Measurements from ENCODE around the gene PPT2. TPM values are rescaled to one million over a fixed set of nuclear protein-coding genes. Genes with fewer than 3 reads are reported as not detected.

Gene PPT2
- polyA plus RNA-seq, 1 donor from 2014 or later = 330 TPM

DNA sequence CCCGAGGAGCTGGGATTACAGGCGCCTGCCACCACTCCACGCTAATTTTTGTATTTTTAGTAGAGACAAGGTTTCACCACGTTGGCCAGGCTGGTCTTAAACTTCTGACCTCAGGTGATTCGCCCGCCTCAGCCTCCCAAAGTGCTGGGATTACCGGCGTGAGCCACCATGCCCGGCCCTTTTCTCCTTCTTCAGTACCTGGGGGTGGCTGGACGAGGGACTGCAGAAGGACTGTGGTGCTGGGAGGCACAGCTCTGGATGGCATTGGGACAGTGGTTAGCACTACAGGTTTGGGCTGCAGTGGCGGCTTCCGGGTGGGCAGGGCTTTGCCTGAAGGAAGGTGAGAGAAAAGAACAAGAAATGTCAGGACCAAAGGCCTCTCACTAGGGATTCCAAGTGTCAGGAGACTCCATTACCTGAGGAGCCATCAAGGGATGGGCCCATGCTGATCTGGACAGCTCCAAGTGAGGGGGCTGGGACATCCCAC, 33.3 kb upstream of the PPT2 start:
- H3K79me2 ChIP-seq (replicated peaks; ENCODE audit: insufficient read depth, low read length) = no peaks in the 10 kb centered on the region
- H3K4me2 ChIP-seq (ENCODE audit: low read length) = no peak overlapping the region
- no peak overlapping the region for H3K4me3 ChIP-seq (ENCODE audit: low read length)

DNA sequence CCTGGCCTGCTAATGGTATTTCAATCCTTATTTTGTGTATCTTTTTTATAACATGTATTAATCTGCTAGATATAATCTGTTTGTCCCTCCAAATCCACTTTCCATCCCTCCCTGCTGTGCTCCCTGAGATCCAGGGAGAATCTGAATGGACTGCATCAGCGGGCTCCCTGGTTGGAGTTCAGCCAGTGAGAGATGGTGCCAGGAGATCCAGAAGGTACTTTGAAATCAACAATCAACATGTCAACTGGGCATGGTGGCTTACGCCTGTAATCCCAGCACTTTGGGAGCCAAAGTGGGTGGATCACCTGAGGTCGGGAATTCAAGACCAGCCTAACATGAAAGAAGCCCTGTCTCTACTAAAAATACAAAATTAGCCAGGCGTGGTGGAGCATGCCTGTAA, 30.3 kb upstream of the PPT2 start:
- Histone ChIP-seq H3K9me3 (ENCODE audit: low read length) (no peaks in the 10 kb centered on the region), H3K79me2 (replicated peaks; ENCODE audit: insufficient read depth, low read length) (peaks cover 14% of the 10 kb centered on the region), H4K20me1 (ENCODE audit: insufficient read depth) (no peaks in the 10 kb centered on the region), H3K9me2 (ENCODE audit: insufficient read depth, low read length) (no peaks in the 10 kb centered on the region), H3K27ac (ENCODE audit: low read length) (no peak overlapping the region), H3F3A (ENCODE audit: insufficient read depth, low read length, poor library complexity, severe bottlenecking) (no peaks in the 10 kb centered on the region), H3K27me3 (ENCODE audit: insufficient read depth, low read depth, low read length) (no peaks in the 10 kb centered on the region), H3K36me3 (ENCODE audit: insufficient read depth, low read length) (no peaks in the 10 kb centered on the region), H3K4me3 (ENCODE audit: low read length) (no peak overlapping the region), H2AFZ (ENCODE audit: low read depth, low read length) (no peak overlapping the region), H3K9ac (ENCODE audit: low read length) (no peak overlapping the region), H3K4me2 (ENCODE audit: low read length) (no peak overlapping the region)
- TF ChIP-seq SMC3 (conservative IDR thresholded peaks at IDR 0.05; ENCODE audit: poor library complexity) (no peak), MXI1 (conservative IDR thresholded peaks at IDR 0.05; ENCODE audit: poor library complexity, severe bottlenecking) (no peak), EP300 (conservative IDR thresholded peaks at IDR 0.05; ENCODE audit: poor library complexity, severe bottlenecking) (no peak), RAD21 (conservative IDR thresholded peaks at IDR 0.05) (no peak)

More for the DNA sequence above, 33.3 kb upstream of the PPT2 start:
- no peaks in the 10 kb centered on the region for H4K20me1 ChIP-seq (ENCODE audit: insufficient read depth)
- TF ChIP-seq EZH2 (IDR thresholded peaks at IDR 0.05; ENCODE audit: borderline replicate concordance, insufficient read depth, low read length, poor library complexity, severe bottlenecking) = no peak
- no peak for TF ChIP-seq SMC3 (conservative IDR thresholded peaks at IDR 0.05; ENCODE audit: poor library complexity)
- TF ChIP-seq POLR2AphosphoS5 (IDR thresholded peaks at IDR 0.05) = no peak
- no peak for TF ChIP-seq RAD21 (conservative IDR thresholded peaks at IDR 0.05)
- no peak for TF ChIP-seq TAF1 (IDR thresholded peaks at IDR 0.05; ENCODE audit: low read depth)
- TF ChIP-seq EP300 (conservative IDR thresholded peaks at IDR 0.05; ENCODE audit: poor library complexity, severe bottlenecking) = no peak
- TF ChIP-seq, protein P1, sequence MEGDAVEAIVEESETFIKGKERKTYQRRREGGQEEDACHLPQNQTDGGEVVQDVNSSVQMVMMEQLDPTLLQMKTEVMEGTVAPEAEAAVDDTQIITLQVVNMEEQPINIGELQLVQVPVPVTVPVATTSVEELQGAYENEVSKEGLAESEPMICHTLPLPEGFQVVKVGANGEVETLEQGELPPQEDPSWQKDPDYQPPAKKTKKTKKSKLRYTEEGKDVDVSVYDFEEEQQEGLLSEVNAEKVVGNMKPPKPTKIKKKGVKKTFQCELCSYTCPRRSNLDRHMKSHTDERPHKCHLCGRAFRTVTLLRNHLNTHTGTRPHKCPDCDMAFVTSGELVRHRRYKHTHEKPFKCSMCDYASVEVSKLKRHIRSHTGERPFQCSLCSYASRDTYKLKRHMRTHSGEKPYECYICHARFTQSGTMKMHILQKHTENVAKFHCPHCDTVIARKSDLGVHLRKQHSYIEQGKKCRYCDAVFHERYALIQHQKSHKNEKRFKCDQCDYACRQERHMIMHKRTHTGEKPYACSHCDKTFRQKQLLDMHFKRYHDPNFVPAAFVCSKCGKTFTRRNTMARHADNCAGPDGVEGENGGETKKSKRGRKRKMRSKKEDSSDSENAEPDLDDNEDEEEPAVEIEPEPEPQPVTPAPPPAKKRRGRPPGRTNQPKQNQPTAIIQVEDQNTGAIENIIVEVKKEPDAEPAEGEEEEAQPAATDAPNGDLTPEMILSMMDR (IDR thresholded peaks at IDR 0.05; ENCODE audit: poor library complexity, severe bottlenecking) = no peak
- TF ChIP-seq, protein P2, sequence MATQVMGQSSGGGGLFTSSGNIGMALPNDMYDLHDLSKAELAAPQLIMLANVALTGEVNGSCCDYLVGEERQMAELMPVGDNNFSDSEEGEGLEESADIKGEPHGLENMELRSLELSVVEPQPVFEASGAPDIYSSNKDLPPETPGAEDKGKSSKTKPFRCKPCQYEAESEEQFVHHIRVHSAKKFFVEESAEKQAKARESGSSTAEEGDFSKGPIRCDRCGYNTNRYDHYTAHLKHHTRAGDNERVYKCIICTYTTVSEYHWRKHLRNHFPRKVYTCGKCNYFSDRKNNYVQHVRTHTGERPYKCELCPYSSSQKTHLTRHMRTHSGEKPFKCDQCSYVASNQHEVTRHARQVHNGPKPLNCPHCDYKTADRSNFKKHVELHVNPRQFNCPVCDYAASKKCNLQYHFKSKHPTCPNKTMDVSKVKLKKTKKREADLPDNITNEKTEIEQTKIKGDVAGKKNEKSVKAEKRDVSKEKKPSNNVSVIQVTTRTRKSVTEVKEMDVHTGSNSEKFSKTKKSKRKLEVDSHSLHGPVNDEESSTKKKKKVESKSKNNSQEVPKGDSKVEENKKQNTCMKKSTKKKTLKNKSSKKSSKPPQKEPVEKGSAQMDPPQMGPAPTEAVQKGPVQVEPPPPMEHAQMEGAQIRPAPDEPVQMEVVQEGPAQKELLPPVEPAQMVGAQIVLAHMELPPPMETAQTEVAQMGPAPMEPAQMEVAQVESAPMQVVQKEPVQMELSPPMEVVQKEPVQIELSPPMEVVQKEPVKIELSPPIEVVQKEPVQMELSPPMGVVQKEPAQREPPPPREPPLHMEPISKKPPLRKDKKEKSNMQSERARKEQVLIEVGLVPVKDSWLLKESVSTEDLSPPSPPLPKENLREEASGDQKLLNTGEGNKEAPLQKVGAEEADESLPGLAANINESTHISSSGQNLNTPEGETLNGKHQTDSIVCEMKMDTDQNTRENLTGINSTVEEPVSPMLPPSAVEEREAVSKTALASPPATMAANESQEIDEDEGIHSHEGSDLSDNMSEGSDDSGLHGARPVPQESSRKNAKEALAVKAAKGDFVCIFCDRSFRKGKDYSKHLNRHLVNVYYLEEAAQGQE (IDR thresholded peaks at IDR 0.05; ENCODE audit: borderline replicate concordance) = no peak
- no peak for TF ChIP-seq MXI1 (conservative IDR thresholded peaks at IDR 0.05; ENCODE audit: poor library complexity, severe bottlenecking)
- H3K27me3 ChIP-seq (ENCODE audit: insufficient read depth, low read depth, low read length) = no peaks in the 10 kb centered on the region
- H2AFZ ChIP-seq (ENCODE audit: low read depth, low read length) = no peak overlapping the region
- H3K9ac ChIP-seq (ENCODE audit: low read length) = no peak overlapping the region
- no peaks in the 10 kb centered on the region for H3K9me2 ChIP-seq (ENCODE audit: insufficient read depth, low read length)
- no peaks in the 10 kb centered on the region for H3K9me3 ChIP-seq (ENCODE audit: low read length)
- no peaks in the 10 kb centered on the region for H3F3A ChIP-seq (ENCODE audit: insufficient read depth, low read length, poor library complexity, severe bottlenecking)
- H3K27ac ChIP-seq (ENCODE audit: low read length) = no peak overlapping the region
- H3K36me3 ChIP-seq (ENCODE audit: insufficient read depth, low read length) = no peaks in the 10 kb centered on the region

Data from neural cell (in vitro differentiated cells).